Keratinocyte (primary cell): Measurements from ENCODE around the gene SDCCAG8. TPM values are rescaled to one million over a fixed set of nuclear protein-coding genes. Genes with fewer than 3 reads are reported as not detected.

Experiments used
- DNase-seq: peaks from one replicate; pipeline ENCODE4 v3.0.0-alpha.2; 2011; ENCODE audit warnings: low read depth, missing footprints, low spot score
- FAIRE-seq: peaks from 2 replicates; lab custom pipeline; 2011; peaks lifted over from hg19 to GRCh38; lab: Jason Lieb, UNC
- H2AFZ ChIP-seq: 2 replicates; pipeline ENCODE4 v1.6.0; 2012; ENCODE audit warnings: low read length, control low read depth, inconsistent platforms; ENCODE audit not compliant: control insufficient read depth
- H3K27ac ChIP-seq: 2 replicates; pipeline ENCODE4 v1.5.1; 2011; ENCODE audit warnings: low read length; ENCODE audit not compliant: control insufficient read depth, insufficient read depth
- H3K27me3 ChIP-seq: 3 replicates; pipeline ENCODE4 v1.6.0; 2011; ENCODE audit warnings: low read length; ENCODE audit not compliant: control insufficient read depth, insufficient read depth; ENCODE audit errors: extremely low read depth
- H3K36me3 ChIP-seq, 2 experiments: 2 replicates in 1 of 2; 3 replicates in 1 of 2; pipeline ENCODE4 v1.5.1; 2011; ENCODE audit warnings: low read length in 2 of 2, mild to moderate bottlenecking in 1 of 2; ENCODE audit not compliant: control insufficient read depth in 2 of 2, insufficient read depth in 2 of 2; ENCODE audit errors: extremely low read depth in 1 of 2
- H3K4me1 ChIP-seq: 3 replicates; pipeline ENCODE4 v1.5.1; 2011; ENCODE audit warnings: low read length; ENCODE audit not compliant: control insufficient read depth, insufficient read depth; ENCODE audit errors: extremely low read depth
- H3K4me2 ChIP-seq: 3 replicates; pipeline ENCODE4 v1.6.0; 2011; ENCODE audit warnings: low read depth, low read length; ENCODE audit not compliant: control insufficient read depth, insufficient read depth; ENCODE audit errors: extremely low read depth
- H3K4me3 ChIP-seq, 3 experiments: fragments of 200-600 bp in 1 of 3; sonication (generic) in 1 of 3; 2 replicates in 2 of 3; 3 replicates in 1 of 3; pipeline ENCODE4 v1.5.1; 2011 to 2016; ENCODE audit warnings: low read length in 3 of 3, mild to moderate bottlenecking in 3 of 3, control low read depth in 2 of 3, inconsistent platforms in 1 of 3, low read depth in 1 of 3, mixed read lengths in 1 of 3, mixed run types in 1 of 3, moderate library complexity in 1 of 3; ENCODE audit not compliant: control insufficient read depth in 2 of 3, insufficient read depth in 2 of 3; ENCODE audit errors: extremely low read depth in 1 of 3
- H3K79me2 ChIP-seq: 2 replicates; pipeline ENCODE4 v1.6.0; 2012; ENCODE audit warnings: low read length; ENCODE audit not compliant: control insufficient read depth, insufficient read depth
- H3K9ac ChIP-seq: 3 replicates; pipeline ENCODE4 v1.6.0; 2011; ENCODE audit warnings: low read length; ENCODE audit not compliant: control insufficient read depth, insufficient read depth; ENCODE audit errors: extremely low read depth
- H3K9me1 ChIP-seq: 3 replicates; pipeline ENCODE4 v1.6.0; 2011; ENCODE audit warnings: low read length; ENCODE audit not compliant: control insufficient read depth, insufficient read depth; ENCODE audit errors: extremely low read depth
- H3K9me3 ChIP-seq: 2 replicates; pipeline ENCODE4 v1.5.1; 2012; ENCODE audit warnings: low read depth, low read length; ENCODE audit not compliant: control insufficient read depth
- H4K20me1 ChIP-seq: 3 replicates; pipeline ENCODE4 v1.6.0; 2011; ENCODE audit warnings: low read length; ENCODE audit not compliant: control insufficient read depth, insufficient read depth; ENCODE audit errors: extremely low read depth
- CTCF ChIP-seq, 3 experiments: IDR thresholded peaks in 1 of 3; conservative IDR thresholded peaks in 1 of 3; optimal IDR thresholded peaks in 1 of 3; 2 replicates in 2 of 3; 3 replicates in 1 of 3; pipeline versions ENCODE3 to v1.5.1; 2011; ENCODE audit warnings: low read length in 3 of 3, mild to moderate bottlenecking in 3 of 3, moderate library complexity in 2 of 3, control low read depth in 1 of 3, inconsistent platforms in 1 of 3; ENCODE audit not compliant: insufficient read depth in 2 of 3; ENCODE audit errors: extremely low read depth in 1 of 3
- EZH2 ChIP-seq: IDR thresholded peaks from one replicate; pipeline ENCODE4 v1.6.1; 2012; ENCODE audit warnings: inconsistent platforms, mild to moderate bottlenecking, low read length, moderate library complexity
- dilution Hi-C: fragments of 300-500 bp; cut with MboI; formaldehyde crosslinking; loops from one replicate; pipeline ENCODE4 v1.7.0; 2020; ENCODE audit warnings: low sequenced_read_pairs; ENCODE audit not compliant: extremely low pct_ligation_motif_present
- polyA plus RNA-seq, 5 experiments: library from polyadenylated mRNA; depleted of rRNA in 3 of 5; stranded (reverse) in 3 of 5; stranded (forward) in 1 of 5; unstranded in 1 of 5; fragments of >200 nt; gene quantifications; 1 replicate in 1 of 5; 2 replicates in 3 of 5; 3 replicates in 1 of 5; pipeline versions ENCODE4 v1.2.1 to v1.2.3, GENCODE V29; 2011 to 2012; ENCODE audit warnings: missing spikeins in 2 of 5, low read depth in 1 of 5, low replicate concordance in 1 of 5

The SDCCAG8 gene
- polyA plus RNA-seq, 1 donor (not counting 4 experiments of a cell fraction or from before 2014, with no cell fraction given) = 61.6 TPM

GRCh38 chr1:243415663-243416408 is 160.0 kb downstream of the SDCCAG8 start:
- FAIRE-seq (no peak), DNase-seq (no peak)
- dilution Hi-C loops = no loop called here
- no peak for TF ChIP-seq EZH2
- no peak for TF ChIP-seq CTCF (optimal IDR thresholded peaks at IDR 0.05 in 1 of 3, IDR thresholded peaks at IDR 0.05 in 1 of 3, conservative IDR thresholded peaks at IDR 0.05 in 1 of 3; ENCODE audit: extremely low read depth in 1 of 3, insufficient read depth in 2 of 3, low read length in 3 of 3)
- H2AFZ ChIP-seq = no peak overlapping the region
- no peaks in the 10 kb centered on the region for H3K79me2 ChIP-seq
- H3K36me3 ChIP-seq = peaks cover 1 to 3% of the 10 kb centered on the region in 2 experiments
- H3K27me3 ChIP-seq = no peaks in the 10 kb centered on the region
- no peak overlapping the region for H3K9ac ChIP-seq
- no peaks in the 10 kb centered on the region for H3K9me3 ChIP-seq
- no peaks in the 10 kb centered on the region for H4K20me1 ChIP-seq
- H3K27ac ChIP-seq = no peak overlapping the region
- H3K4me2 ChIP-seq = no peak overlapping the region
- H3K9me1 ChIP-seq = no peaks in the 10 kb centered on the region
- H3K4me3 ChIP-seq = no peak overlapping the region
- no peaks in the 10 kb centered on the region for H3K4me1 ChIP-seq

DNA sequence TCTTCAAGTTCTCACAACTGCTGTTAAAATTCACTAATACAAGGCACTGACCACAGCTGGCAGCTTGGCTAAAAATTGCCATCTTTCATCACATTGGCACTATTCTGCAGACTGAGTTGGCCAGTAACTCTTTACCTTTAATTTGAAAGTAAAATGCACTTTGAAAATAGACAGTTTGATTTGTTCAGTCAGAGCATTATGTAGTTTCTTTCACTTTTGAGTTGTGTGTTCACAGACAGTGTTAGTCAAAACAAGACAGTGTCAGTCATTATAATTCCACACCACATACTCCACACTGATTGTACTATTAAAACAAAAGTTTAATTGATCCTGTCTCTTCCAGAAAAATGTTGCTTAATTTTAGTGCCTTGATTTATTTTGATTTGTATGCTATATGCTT is 160.7 kb downstream of the SDCCAG8 start:
- no peak overlapping the region for H3K27ac ChIP-seq
- no peak overlapping the region for H3K9ac ChIP-seq
- TF ChIP-seq CTCF (optimal IDR thresholded peaks at IDR 0.05 in 1 of 3, IDR thresholded peaks at IDR 0.05 in 1 of 3, conservative IDR thresholded peaks at IDR 0.05 in 1 of 3; ENCODE audit: extremely low read depth in 1 of 3, insufficient read depth in 2 of 3, low read length in 3 of 3) = no peak
- TF ChIP-seq EZH2 = no peak
- no peaks in the 10 kb centered on the region for H4K20me1 ChIP-seq
- peaks cover 3% of the 10 kb centered on the region for H3K4me1 ChIP-seq
- H3K9me3 ChIP-seq = no peaks in the 10 kb centered on the region
- FAIRE-seq (no peak), DNase-seq (no peak)
- H3K4me3 ChIP-seq = no peak overlapping the region
- no peaks in the 10 kb centered on the region for H3K9me1 ChIP-seq
- H3K36me3 ChIP-seq = peaks cover 1 to 3% of the 10 kb centered on the region in 2 experiments
- no peaks in the 10 kb centered on the region for H3K27me3 ChIP-seq
- dilution Hi-C loops = no loop called here
- no peak overlapping the region for H3K4me2 ChIP-seq
- H3K79me2 ChIP-seq = no peaks in the 10 kb centered on the region
- H2AFZ ChIP-seq = no peak overlapping the region
